B cell (primary cell): Measurements from ENCODE around the gene MFSD8. TPM values are rescaled to one million over a fixed set of nuclear protein-coding genes. Genes with fewer than 3 reads are reported as not detected.

Experiments
- ATAC-seq: fragments of 200-7000 bp; cut with Tn5 transposase; one replicate; pipeline ENCODE4 v1.10.0; 2021; ENCODE audit warnings: low read depth, mild to moderate bottlenecking, moderate number of reproducible peaks, moderate library complexity
- CTCF ChIA-PET: fragments of 350-600 bp; sonication (Branson Sonifier 250); formaldehyde crosslinking; loops from one replicate; lab custom pipeline; 2021; ENCODE audit warnings: antibody characterized with exemption, inconsistent platforms; lab: Charles Lee
- POLR2A ChIA-PET: fragments of 350-600 bp; sonication (Branson Sonifier 250); formaldehyde crosslinking; loops from one replicate; lab custom pipeline; 2021; ENCODE audit warnings: antibody characterized with exemption; lab: Charles Lee
- DNase-seq: peaks from one replicate; pipeline ENCODE4 v3.0.0; 2013
- H2AFZ ChIP-seq: 2 replicates; pipeline ENCODE4 v1.6.1; 2012; ENCODE audit warnings: mild to moderate bottlenecking, low read depth, low read length; ENCODE audit not compliant: insufficient read depth, poor library complexity, severe bottlenecking
- H3K27ac ChIP-seq, 2 donors: 1 replicate in 1 of 2; 2 replicates in 1 of 2; pipeline ENCODE4 v1.5.1; 2012 to 2013; ENCODE audit warnings: low read length in 2 of 2, mild to moderate bottlenecking in 2 of 2, moderate library complexity in 1 of 2
- H3K27me3 ChIP-seq, 4 experiments: fragments of 200-600 bp in 1 of 4; sonication (generic) in 1 of 4; replicated peaks in 1 of 4; 1 replicate in 2 of 4; 2 replicates in 2 of 4; pipeline versions ENCODE4 v1.6.1 to v1.7.0; 2013 to 2016; ENCODE audit warnings: low read length in 3 of 4, mild to moderate bottlenecking in 2 of 4, mixed read lengths in 1 of 4, moderate library complexity in 1 of 4; ENCODE audit not compliant: insufficient read depth in 4 of 4, control insufficient read depth in 3 of 4; ENCODE audit errors: control extremely low read depth in 1 of 4
- H3K36me3 ChIP-seq, 2 experiments: replicated peaks in 1 of 2; 1 replicate in 1 of 2; 2 replicates in 1 of 2; pipeline versions ENCODE4 v1.6.1 to v1.7.1; 2013; ENCODE audit warnings: low read length in 1 of 2; ENCODE audit not compliant: insufficient read depth in 2 of 2, control insufficient read depth in 1 of 2; ENCODE audit errors: control extremely low read depth in 1 of 2, extremely low read depth in 1 of 2
- H3K4me1 ChIP-seq, 2 donors: fragments of 200-600 bp in 1 of 2; sonication (generic) in 1 of 2; 1 replicate in 1 of 2; 2 replicates in 1 of 2; pipeline versions ENCODE4 v1.5.1 to v1.6.1; 2013 to 2017; ENCODE audit warnings: low read length in 2 of 2; ENCODE audit not compliant: control insufficient read depth in 2 of 2, insufficient read depth in 2 of 2
- H3K4me2 ChIP-seq: replicated peaks from 2 replicates; pipeline ENCODE3; 2012; ENCODE audit warnings: mild to moderate bottlenecking, low read depth, low read length; ENCODE audit not compliant: poor library complexity, severe bottlenecking
- H3K4me3 ChIP-seq, 5 experiments: fragments of 200-600 bp in 1 of 5; sonication (generic) in 1 of 5; 1 replicate in 3 of 5; 2 replicates in 2 of 5; pipeline versions ENCODE4 v1.5.1 to v1.7.0; 2011 to 2016; ENCODE audit warnings: low read length in 4 of 5, mild to moderate bottlenecking in 4 of 5, low read depth in 2 of 5, control low read depth in 1 of 5, moderate library complexity in 1 of 5; ENCODE audit not compliant: insufficient read depth in 1 of 5; ENCODE audit errors: control extremely low read depth in 1 of 5, extremely low read depth in 1 of 5
- H3K79me2 ChIP-seq: fragments of 200-600 bp; sonication (generic); one replicate; pipeline ENCODE4 v1.6.0; 2016; ENCODE audit warnings: low read length; ENCODE audit not compliant: control insufficient read depth, insufficient read depth
- H3K9ac ChIP-seq: fragments of 200-600 bp; sonication (generic); 2 replicates; pipeline ENCODE4 v1.6.1; 2017; ENCODE audit warnings: mild to moderate bottlenecking, low read length, moderate library complexity
- H3K9me3 ChIP-seq, 3 donors: one replicate each; pipeline versions ENCODE4 v1.6.1 to v1.7.1; 2013; ENCODE audit warnings: low read length in 2 of 3; ENCODE audit not compliant: control insufficient read depth in 2 of 3, insufficient read depth in 1 of 3; ENCODE audit errors: control extremely low read depth in 1 of 3
- H4K20me1 ChIP-seq: 2 replicates; pipeline ENCODE4 v1.6.0; 2012; ENCODE audit warnings: mild to moderate bottlenecking, low read length; ENCODE audit not compliant: insufficient read depth, control insufficient read depth, poor library complexity, severe bottlenecking
- H3K27ac Mint-ChIP-seq: one replicate; pipeline ENCODE4 v1.8.0; 2021; ENCODE audit warnings: mixed read lengths
- H3K27me3 Mint-ChIP-seq: one replicate; pipeline ENCODE4 v1.8.0; 2021; ENCODE audit warnings: mixed read lengths
- H3K4me1 Mint-ChIP-seq: one replicate; pipeline ENCODE4 v1.8.0; 2021; ENCODE audit warnings: mixed read lengths
- H3K4me3 Mint-ChIP-seq: one replicate; pipeline ENCODE4 v1.8.0; 2021; ENCODE audit warnings: mixed read lengths
- H3K9me3 Mint-ChIP-seq: one replicate; pipeline ENCODE4 v1.8.0; 2022; ENCODE audit warnings: mixed read lengths; ENCODE audit not compliant: insufficient read depth
- EZH2 ChIP-seq: IDR thresholded peaks from 2 replicates; pipeline ENCODE4 v1.6.1; 2012; ENCODE audit warnings: borderline replicate concordance, low read depth, mild to moderate bottlenecking, moderate library complexity, low read length; ENCODE audit not compliant: insufficient read depth, poor library complexity, severe bottlenecking
- WGBS: methylation state at CpG from one replicate; pipeline ENCODE4 v1.1.5; 2013; ENCODE audit warnings: missing lambda C conversion rate; ENCODE audit not compliant: insufficient coverage; 5-methylcytosine and 5-hydroxymethylcytosine counted together
- intact Hi-C: fragments of 100-400 bp; cut with micrococcal nuclease; formaldehyde crosslinking; loops from one replicate; pipeline ENCODE4 v1.10.0; 2022
- polyA plus RNA-seq: library from polyadenylated mRNA; depleted of rRNA; stranded (reverse); fragments of >200 nt; gene quantifications from 2 replicates; pipeline ENCODE4 v1.2.3, GENCODE V29; 2012
- total RNA-seq, 2 donors: library from RNA; stranded (reverse); fragments of 120-200 nt in 1 of 2; gene quantifications; 1 replicate in 1 of 2; 2 replicates in 1 of 2; pipeline versions ENCODE4 v1.2.3 to v1.2.4, GENCODE V29; 2013 to 2022
- TF ChIP-seq, protein P1 (sequence below): fragments of 200-600 bp; IDR thresholded peaks from one replicate; pipeline ENCODE4 v1.8.0; 2022; ENCODE audit warnings: antibody characterized with exemption, mild to moderate bottlenecking

Gene MFSD8
- total and polyA plus RNA-seq, 2 donors (not counting 1 experiment from before 2014, with no cell fraction given): 18.4 to 53.1 TPM

DNA sequence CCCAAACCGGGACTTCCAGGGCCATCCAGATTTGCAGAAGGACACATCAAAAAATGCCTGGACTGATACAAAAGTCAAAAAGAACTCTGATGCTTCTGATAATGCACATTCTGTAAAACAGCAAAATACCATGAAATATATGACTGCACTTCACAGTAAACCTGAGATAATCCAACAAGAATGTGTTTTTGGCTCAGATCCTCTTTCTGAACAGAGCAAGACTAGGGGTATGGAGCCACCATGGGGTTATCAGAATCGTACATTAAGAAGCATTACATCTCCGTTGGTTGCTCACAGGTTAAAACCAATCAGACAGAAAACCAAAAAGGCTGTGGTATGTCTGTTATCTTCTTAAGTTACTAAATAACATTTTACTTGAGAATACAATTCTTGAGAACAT, 75.1 kb downstream of the MFSD8 start:
- Histone ChIP-seq H3K4me2 (no peak overlapping the region), H3K4me1 (no peaks in the 10 kb centered on the region), H3K27ac (no peak overlapping the region), H3K79me2 (no peaks in the 10 kb centered on the region), H3K4me3 (no peak overlapping the region), H2AFZ (no peak overlapping the region), H3K9me3 (no peaks in the 10 kb centered on the region), H3K9ac (no peak overlapping the region), H3K36me3 (peaks cover 0 to 2% of the 10 kb centered on the region in 2 experiments), H3K27me3 (no peaks in the 10 kb centered on the region), H4K20me1 (no peaks in the 10 kb centered on the region)
- H3K4me3 Mint-ChIP-seq: no peak overlapping the region
- DNase-seq (no peak), ATAC-seq (no peak)
- no peak overlapping the region for H3K27ac Mint-ChIP-seq
- H3K9me3 Mint-ChIP-seq: no peaks in the 10 kb centered on the region
- POLR2A ChIA-PET: no interaction called here
- TF ChIP-seq, protein P1, sequence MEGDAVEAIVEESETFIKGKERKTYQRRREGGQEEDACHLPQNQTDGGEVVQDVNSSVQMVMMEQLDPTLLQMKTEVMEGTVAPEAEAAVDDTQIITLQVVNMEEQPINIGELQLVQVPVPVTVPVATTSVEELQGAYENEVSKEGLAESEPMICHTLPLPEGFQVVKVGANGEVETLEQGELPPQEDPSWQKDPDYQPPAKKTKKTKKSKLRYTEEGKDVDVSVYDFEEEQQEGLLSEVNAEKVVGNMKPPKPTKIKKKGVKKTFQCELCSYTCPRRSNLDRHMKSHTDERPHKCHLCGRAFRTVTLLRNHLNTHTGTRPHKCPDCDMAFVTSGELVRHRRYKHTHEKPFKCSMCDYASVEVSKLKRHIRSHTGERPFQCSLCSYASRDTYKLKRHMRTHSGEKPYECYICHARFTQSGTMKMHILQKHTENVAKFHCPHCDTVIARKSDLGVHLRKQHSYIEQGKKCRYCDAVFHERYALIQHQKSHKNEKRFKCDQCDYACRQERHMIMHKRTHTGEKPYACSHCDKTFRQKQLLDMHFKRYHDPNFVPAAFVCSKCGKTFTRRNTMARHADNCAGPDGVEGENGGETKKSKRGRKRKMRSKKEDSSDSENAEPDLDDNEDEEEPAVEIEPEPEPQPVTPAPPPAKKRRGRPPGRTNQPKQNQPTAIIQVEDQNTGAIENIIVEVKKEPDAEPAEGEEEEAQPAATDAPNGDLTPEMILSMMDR: no peak
- H3K4me1 Mint-ChIP-seq: no peaks in the 10 kb centered on the region
- CTCF ChIA-PET: no interaction called here
- no peaks in the 10 kb centered on the region for H3K27me3 Mint-ChIP-seq
- intact Hi-C loops: no loop called here
- WGBS: no CpG with 5 or more reads among the region's 3 CpGs

DNA sequence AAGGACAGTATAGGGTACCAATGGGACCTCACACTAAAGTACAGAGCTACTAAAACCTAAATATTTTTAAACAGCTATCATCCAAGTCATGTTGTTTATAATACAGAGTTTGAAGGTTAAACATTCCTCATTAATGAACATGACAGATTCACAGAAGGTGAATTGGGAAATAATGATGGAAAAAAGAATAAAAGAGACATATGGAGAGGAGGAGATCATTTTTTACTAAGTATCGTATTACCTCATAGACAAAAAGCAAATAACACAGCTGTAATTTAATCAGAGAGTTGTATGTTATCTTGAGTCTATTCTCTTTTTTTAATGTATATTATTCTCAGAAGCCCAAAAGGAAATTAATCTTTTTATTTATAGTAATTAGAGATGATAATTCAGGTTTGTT, 76.4 kb downstream of the MFSD8 start:
- H3K9me3 ChIP-seq: no peaks in the 10 kb centered on the region
- TF ChIP-seq EZH2: no peak
- TF ChIP-seq, protein P1: no peak
- H3K9me3 Mint-ChIP-seq: no peaks in the 10 kb centered on the region
- no CpG with 5 or more reads among the region's 1 CpG for WGBS
- intact Hi-C loops: no loop called here
- H3K27me3 Mint-ChIP-seq: no peaks in the 10 kb centered on the region
- no peak for ATAC-seq
- no peaks in the 10 kb centered on the region for H3K27me3 ChIP-seq
- no peaks in the 10 kb centered on the region for H3K4me1 Mint-ChIP-seq
- H3K9ac ChIP-seq: no peak overlapping the region
- no peak overlapping the region for H3K4me3 ChIP-seq
- H3K4me1 ChIP-seq: no peaks in the 10 kb centered on the region
- POLR2A ChIA-PET: no interaction called here
- no peak overlapping the region for H2AFZ ChIP-seq
- H3K27ac ChIP-seq: no peak overlapping the region
- H3K4me2 ChIP-seq: no peak overlapping the region
- H3K36me3 ChIP-seq: peaks cover 0 to under 1% of the 10 kb centered on the region in 2 experiments
- H3K27ac Mint-ChIP-seq: no peak overlapping the region
- H3K4me3 Mint-ChIP-seq: no peak overlapping the region
- H3K79me2 ChIP-seq: no peaks in the 10 kb centered on the region
- no peak for DNase-seq
- no peaks in the 10 kb centered on the region for H4K20me1 ChIP-seq
- CTCF ChIA-PET: no interaction called here
